DMS79 (cell line): ENCODE measurements around the gene NRP2.
A peak's percentile ranks its signal among the peaks of the same experiment; 100 is the strongest.

Experiments used
- DNase-seq: peaks from one replicate; lab custom pipeline; 2025; lab: John Stamatoyannopoulos, UW

NRP2 gene

GRCh38 chr2:205776139-205776538 lies 93.8 kb downstream of the NRP2 start:
- no peak for DNase-seq

DNA sequence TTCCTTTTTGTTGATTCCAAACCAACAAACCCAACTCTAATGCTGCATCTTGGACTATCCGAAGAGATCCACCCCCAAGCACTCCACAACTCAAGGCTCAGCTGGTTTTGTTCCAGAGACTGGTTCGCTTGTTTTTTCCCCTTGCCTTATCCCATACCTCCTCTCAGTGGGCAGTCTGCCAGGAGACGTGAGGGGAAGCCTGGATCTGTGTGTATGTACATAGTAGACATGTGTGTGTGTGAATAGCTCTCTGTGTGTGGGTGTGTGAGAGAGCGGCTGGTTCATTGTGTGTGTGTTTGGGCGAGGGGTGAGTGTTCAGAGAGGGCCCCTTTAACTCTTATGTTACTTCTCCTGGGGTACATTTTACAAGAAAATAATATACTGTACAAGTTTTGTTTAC lies 94.4 kb downstream of the NRP2 start:
- no peak for DNase-seq

- DNase-seq = no peak
These were observed 96.1 kb downstream of the NRP2 start for GRCh38 chr2:205778356-205778755.

GRCh38 chr2:205780645-205781044 lies 98.3 kb downstream of the NRP2 start:
- DNase-seq = no peak

DNA sequence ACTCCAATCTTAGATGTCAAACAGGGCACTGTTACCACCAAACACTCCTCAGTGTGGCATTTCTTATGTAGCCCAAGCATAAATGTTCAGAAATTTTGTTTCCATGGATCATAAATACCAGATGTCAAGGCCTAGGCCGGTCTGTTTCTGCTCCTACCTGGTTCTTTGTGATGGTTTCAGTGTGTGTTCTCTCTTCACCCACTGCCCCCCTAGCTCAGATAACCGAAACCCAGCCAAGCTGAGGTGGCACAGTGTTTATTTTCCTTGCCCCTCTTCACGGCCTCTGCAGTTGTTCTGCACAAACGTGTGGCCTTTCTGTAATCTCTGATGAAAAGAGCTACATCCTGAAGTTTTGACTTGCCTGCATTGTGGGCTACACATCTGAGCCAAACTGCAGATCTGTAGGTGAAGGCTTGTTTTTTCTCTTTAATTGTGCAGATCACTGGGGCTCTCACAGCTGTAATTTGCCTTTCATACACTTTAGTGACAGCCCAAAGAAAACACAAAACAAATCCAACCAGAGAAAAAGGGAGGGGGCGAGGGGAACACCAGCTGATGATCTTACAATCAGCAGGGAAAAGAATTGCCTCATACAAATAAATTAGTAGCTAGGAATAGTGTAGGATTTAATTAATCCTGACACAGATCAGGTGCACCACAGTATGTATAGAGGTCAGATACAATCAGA lies 99.1 kb downstream of the NRP2 start:
- DNase-seq = no peak

DNA sequence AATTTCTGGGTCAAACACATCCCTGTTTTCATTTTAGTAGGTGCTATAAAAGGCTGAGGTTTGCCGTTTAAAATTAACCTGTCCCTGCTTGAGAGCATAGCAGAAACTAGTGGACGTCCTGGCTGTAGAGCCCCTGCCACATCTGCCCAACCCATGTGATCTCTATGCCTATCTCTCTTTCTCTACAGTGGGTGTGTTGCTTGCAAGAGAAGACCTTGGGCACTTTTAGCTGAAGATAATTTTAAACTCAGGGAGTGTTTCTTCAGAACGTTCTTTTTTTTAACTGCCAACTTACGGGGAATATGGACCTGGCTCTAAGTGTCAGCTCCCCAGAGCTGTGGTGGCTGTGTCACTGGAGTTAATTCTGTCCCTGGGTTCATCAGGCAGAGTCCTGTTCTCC lies 100.6 kb downstream of the NRP2 start:
- DNase-seq = no peak

- DNase-seq = no peak
These were observed 101.7 kb downstream of the NRP2 start for GRCh38 chr2:205783872-205784499.

DNA sequence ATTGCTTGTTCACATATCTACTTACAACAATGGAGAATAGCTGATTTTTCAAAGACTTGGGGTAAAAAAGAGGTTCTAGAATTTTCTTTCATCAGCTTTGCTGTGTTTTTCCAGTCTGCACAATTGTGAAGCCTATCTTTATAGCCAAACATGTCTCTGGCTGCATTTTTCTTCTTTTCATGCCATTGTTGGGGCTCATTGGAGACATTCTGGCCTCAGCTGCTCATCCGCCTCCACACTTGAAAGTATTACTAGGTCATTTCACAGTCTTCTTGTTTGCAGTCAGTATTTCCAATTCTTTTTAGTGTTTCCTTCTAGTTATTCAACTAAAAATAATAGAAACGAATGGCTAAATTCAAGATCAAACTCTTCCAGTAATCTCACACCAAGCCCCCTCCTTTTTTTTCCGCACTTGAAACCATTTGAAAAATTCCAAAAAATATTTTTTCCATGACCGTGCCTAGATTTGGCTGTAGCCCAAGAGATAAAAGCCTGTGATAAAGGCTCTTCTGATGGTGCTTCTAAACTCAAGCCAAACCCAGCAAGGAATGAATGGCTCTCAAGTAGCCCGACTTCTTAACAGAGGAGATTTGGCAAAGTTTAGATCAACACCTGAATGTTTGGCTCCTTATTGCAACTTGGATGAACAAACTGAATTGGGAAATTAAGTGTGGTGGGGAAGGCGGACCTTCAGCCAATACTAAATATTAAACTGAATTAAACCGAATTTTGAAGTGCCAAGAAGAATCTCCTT lies 103.4 kb downstream of the NRP2 start:
- DNase-seq = peak; percentile 98

DNA sequence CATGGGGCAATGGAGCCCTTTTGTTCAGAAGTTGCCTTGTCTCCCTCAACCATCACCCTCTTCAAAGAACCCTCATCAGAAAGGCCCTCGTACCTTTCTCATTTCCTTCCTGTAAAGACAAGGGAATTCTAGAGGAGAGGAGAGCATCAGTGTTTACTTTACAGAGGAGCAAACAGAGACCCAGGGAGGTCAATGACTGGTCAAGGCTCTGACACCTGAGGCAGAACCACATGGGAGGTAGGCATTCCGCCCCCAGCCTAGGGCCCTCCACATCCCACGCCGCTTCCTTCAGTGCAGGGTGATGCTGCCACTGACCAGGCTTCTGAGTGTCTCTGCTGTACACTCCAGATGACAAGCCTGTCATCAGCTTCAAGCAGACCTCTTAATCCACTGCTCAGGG lies 104.7 kb downstream of the NRP2 start:
- peak; percentile 35 for DNase-seq

GRCh38 chr2:205787761-205788160 lies 105.5 kb downstream of the NRP2 start:
- no peak for DNase-seq

GRCh38 chr2:205789906-205790305 lies 107.6 kb downstream of the NRP2 start:
- no peak for DNase-seq

- no peak for DNase-seq
These were observed 110.6 kb downstream of the NRP2 start for GRCh38 chr2:205792908-205793307.

DNA sequence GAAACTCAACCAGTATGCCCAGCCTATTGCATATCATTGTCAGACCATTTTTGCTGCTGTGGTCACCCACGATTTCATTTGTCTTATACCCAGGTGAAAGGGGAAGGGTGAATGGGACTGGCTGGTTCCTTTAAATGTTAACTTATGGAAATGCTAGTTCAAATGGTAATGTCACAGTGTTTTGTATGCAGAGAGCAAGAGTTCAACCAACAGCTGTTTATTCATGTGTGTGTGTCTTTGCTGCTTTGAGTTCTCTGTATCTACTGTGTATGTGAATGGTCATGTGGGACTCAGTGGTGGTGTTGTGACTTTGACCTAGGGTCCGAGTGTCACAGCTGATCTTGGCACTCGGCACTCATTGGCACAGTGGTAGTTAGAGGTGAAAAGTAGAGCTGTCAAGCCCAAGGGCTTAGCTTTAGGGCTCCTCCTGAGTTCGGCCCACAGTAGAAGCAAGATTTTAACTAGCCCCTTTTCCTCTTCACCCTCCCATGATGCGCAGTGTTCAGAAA lies 114.6 kb downstream of the NRP2 start:
- DNase-seq = no peak

DNA sequence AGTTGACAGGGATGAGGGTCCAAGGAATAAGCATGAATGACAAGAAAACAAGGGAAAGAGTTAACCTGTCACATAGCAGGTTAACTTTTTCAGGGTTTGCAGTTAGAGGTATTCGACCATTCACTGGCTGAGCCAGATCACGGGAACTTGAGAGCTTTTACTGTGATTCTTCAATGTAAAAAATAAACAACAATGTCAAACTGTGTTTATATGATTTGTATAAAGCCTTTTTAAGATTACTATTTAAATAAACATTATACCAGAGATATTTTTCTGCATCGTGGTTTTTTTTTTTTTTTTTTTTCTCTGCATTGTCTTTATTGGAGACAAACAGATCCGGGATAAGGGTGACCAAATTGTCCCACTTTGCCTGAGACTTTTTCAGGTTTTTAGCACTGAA lies 115.6 kb downstream of the NRP2 start:
- no peak for DNase-seq

DNA sequence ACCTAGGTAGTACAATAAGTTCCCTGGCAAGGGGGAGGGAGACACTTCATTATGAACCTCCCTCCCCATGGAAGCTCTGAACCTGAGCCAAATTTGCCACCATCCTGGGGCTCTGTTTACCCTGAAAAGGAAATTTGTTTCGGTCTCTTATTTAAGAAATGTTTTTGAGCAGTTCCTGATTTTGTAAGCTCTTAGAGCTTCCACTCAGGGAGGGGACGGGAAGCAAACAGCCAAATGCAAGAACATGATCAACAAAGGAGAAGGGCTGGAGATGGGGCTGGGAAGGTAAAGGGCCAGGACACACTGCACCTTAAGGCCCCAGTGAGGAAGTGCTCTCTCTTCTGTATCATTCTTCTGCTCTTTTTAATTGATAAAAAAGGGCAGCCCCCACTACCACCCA lies 117.9 kb downstream of the NRP2 start:
- DNase-seq = no peak

DNA sequence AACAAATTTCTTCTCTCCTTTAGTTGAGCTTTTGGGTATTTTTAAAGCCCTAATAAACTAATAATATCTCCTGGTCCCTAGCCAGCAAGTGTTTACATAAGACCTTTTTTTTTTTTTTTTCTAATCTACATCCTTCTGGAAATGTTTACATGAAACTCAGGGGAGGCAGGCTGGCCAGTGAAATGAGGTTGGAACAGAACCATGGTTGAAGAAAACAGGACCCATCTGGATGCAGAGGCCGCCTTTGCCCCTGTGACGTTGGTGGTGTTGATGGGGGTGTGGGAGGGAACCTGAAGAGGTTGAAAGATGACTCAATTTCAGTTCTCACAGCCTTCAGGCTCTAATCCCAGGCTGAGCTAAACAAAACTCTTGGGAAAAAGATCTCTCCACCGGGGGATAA lies 118.5 kb downstream of the NRP2 start:
- DNase-seq = no peak

DNA sequence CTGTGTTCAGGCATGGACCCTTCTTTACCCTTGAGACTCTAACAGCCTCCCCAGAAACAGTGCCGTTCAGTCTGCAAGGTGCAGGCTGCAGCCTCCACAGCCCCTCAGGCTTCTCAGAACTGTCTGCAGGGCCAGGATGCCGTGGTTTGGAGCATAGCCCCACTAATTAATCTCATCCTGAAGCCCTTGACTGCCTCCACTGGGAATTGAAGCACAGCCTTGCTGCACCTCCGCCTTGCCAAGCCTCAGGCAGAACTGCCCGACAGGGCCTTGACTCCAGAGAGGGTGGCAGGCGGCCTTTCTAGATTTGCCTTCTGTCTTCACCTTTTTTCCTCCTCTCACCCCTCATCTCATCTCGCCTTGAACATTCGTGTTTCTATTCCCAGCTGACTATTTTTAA lies 119.8 kb downstream of the NRP2 start:
- peak; percentile 55 for DNase-seq

DNA sequence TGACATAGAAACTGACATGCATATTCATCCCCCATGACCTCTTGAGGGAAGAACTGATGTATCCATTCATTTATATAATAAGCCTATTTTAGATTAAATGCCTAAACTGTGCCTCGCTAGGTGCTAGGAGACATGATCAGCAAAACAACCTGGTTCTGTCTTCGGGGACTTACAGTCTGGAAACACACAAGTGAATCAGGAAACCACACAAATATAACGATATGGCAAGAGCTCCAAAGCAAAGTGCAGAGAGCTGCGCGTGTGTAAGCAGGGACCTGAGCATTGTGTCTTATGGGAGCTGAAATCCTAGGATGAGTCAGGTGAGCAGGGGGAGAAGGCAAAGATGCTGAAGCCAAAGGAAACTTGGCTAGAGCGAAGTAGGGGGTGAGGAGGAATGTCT lies 120.6 kb downstream of the NRP2 start:
- no peak for DNase-seq

DNA sequence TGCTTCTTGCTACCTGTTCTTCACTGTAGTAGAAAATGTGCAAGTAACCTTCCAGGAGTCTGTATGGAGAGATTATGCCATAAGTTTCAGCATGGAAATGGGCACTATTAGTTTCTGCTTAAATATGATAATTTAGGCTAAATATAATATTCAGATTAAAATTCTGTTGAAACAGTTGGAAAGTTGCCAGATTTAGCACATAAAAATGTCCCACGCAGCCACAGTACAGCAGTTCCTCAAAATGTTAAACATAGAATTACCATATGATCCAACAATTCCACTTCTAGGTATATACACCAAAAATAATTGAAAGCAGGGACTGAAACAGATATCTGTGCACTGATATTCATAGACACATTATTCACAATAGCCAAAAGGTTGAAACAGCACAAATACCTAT lies 121.2 kb downstream of the NRP2 start:
- DNase-seq = no peak

DNA sequence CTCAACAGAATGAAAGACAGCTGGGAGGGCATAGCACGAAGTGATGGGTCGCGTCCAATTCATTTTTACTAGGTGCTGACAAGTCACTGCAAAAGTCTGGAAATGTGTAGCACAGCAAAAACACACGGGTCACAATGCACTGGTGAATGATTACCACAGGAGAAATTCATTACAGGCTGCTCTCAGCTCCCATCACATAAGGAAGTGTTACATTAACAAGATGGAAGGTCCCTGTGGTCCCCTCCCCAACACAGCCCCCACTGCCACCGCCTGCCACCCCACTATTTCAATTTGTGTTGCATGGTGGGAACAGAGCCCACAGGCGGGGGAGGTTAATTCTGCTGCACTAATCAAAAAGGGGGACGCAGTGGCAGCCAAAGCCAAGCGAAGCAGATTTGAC lies 122.8 kb downstream of the NRP2 start:
- DNase-seq = no peak

DNA sequence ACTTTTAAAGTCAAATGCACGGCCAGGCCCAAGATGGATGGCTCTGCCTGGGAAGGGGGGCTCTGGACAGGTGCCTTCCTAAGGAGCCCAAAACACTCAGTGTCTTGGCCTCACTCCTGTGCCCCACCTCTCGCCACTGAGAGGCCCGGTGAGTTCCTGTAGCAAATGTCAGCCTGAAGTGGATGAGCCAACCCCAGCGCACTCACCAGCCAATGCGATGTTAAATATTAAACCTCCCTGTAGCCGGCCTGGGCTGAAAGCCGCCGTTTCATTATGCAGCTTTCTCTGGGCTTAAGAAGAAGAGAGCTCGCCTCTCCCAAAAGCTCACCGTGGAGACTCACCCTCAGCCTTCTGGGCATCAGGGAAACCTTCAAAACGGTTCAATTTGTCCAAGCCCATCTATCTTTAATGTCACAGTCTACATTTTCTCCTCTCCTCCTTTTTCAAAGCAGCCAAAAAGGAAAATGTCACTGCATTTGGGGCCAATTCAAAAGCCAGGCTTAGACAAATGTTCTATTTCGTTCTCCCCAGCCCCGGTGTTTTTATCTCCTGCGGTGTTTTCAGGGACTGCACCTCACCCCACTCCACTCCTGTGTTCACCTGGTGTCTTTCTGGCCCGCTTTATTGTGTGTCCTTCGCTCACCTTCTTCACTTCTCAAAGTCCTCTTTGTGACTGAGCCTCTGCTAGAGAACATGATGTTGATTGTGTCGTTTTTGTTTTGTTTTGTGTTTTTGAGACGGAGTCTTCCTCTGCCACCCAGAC lies 124.0 kb downstream of the NRP2 start:
- DNase-seq = no peak

DNA sequence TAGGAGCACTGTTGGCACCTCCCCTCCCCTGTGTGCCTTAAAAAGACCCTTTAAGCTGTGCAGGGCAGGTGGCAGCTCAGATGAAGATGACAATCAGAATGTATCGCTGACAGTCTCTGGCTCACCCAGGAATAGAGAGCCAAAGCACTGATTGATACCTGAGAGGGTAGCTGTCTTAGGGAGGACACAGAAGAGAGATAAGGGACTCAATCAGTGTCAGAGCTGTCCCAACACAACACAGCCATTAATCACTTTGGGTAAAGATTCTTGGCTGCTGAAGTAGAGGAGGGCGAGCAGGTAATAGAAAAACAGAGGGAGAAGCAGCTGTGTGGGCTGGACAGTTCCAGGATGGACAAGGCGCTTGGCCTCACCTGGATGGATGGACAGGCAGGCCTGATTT lies 124.9 kb downstream of the NRP2 start:
- DNase-seq = no peak
